H1 (cell line): Measurements from ENCODE around the gene RBL1. TPM values are rescaled to one million over a fixed set of nuclear protein-coding genes. Genes with fewer than 3 reads are reported as not detected.

Experiments
- CTCF ChIA-PET: fragments of 300-600 bp; sonication (Branson Sonifier 250); formaldehyde crosslinking; loops from one replicate; lab custom pipeline; 2021; ENCODE audit not compliant: partially characterized antibody; lab: Charles Lee
- POLR2A ChIA-PET: fragments of 300-600 bp; sonication (Branson Sonifier 250); formaldehyde crosslinking; loops from one replicate; lab custom pipeline; 2021; ENCODE audit warnings: inconsistent platforms; ENCODE audit not compliant: partially characterized antibody; lab: Charles Lee
- DNase-seq, 2 experiments: peaks; one replicate each; pipeline versions ENCODE4 v3.0.0 to v3.0.0-alpha.2; 2010 to 2022; ENCODE audit warnings: low spot score in 2 of 2, low read depth in 1 of 2, mixed read lengths in 1 of 2
- FAIRE-seq: peaks from 2 replicates; lab custom pipeline; 2011; peaks lifted over from hg19 to GRCh38; lab: Jason Lieb, UNC
- H2AFZ ChIP-seq: 2 replicates; pipeline ENCODE4 v1.8.1; 2012; ENCODE audit warnings: low read length, inconsistent platforms
- H2AK5ac ChIP-seq: 2 replicates; pipeline ENCODE4 v1.6.1; 2013; ENCODE audit warnings: low read depth, low read length
- H2BK120ac ChIP-seq: replicated peaks from 2 replicates; pipeline ENCODE3; 2013; ENCODE audit warnings: low read depth, low read length, inconsistent platforms
- H2BK12ac ChIP-seq: 2 replicates; pipeline ENCODE4 v1.6.1; 2013; ENCODE audit warnings: low read depth, low read length
- H2BK15ac ChIP-seq: 2 replicates; pipeline ENCODE4 v1.6.1; 2013; ENCODE audit warnings: low read length
- H2BK20ac ChIP-seq: 2 replicates; pipeline ENCODE4 v1.6.1; 2013; ENCODE audit warnings: low read length
- H2BK5ac ChIP-seq: 2 replicates; pipeline ENCODE4 v1.6.1; 2013; ENCODE audit warnings: low read depth, low read length
- H3K14ac ChIP-seq: 2 replicates; pipeline ENCODE4 v1.6.1; 2013; ENCODE audit warnings: inconsistent platforms; ENCODE audit not compliant: insufficient read length
- H3K18ac ChIP-seq: 2 replicates; pipeline ENCODE4 v1.6.1; 2013; ENCODE audit warnings: low read length; ENCODE audit errors: extremely low read depth
- H3K23ac ChIP-seq: 2 replicates; pipeline ENCODE4 v1.6.1; 2013; ENCODE audit warnings: inconsistent platforms; ENCODE audit not compliant: insufficient read length
- H3K23me2 ChIP-seq: 2 replicates; pipeline ENCODE4 v1.6.1; 2013; ENCODE audit warnings: low read depth, low read length
- H3K27ac ChIP-seq: 2 replicates; pipeline ENCODE4 v1.6.1; 2011; ENCODE audit warnings: low read depth, low read length, inconsistent platforms
- H3K27me3 ChIP-seq, 4 experiments: replicated peaks in 1 of 4; 1 replicate in 1 of 4; 2 replicates in 3 of 4; pipeline versions ENCODE4 v1.6.1 to v1.8.1; 2011 to 2013; ENCODE audit warnings: low read length in 3 of 4, mild to moderate bottlenecking in 3 of 4, inconsistent platforms in 2 of 4, mixed read lengths in 2 of 4, moderate library complexity in 1 of 4; ENCODE audit not compliant: control insufficient read depth in 3 of 4, insufficient read depth in 3 of 4; ENCODE audit errors: extremely low read depth in 1 of 4
- H3K36me3 ChIP-seq, 4 experiments: 2 replicates each; pipeline versions ENCODE4 v1.6.1 to v1.8.1; 2011 to 2013; ENCODE audit warnings: mild to moderate bottlenecking in 4 of 4, low read length in 3 of 4, moderate library complexity in 2 of 4, control low read depth in 1 of 4, inconsistent platforms in 1 of 4; ENCODE audit not compliant: insufficient read depth in 4 of 4, control insufficient read depth in 2 of 4
- H3K4ac ChIP-seq: replicated peaks from 2 replicates; pipeline ENCODE3; 2013; ENCODE audit warnings: low read length, low read depth, mixed read lengths, inconsistent platforms; ENCODE audit not compliant: insufficient read length
- H3K4me1 ChIP-seq, 4 experiments: replicated peaks in 1 of 4; 1 replicate in 1 of 4; 2 replicates in 3 of 4; pipeline versions ENCODE4 v1.6.1 to v1.8.1; 2011 to 2013; ENCODE audit warnings: low read length in 3 of 4, inconsistent platforms in 2 of 4, mixed read lengths in 1 of 4; ENCODE audit not compliant: insufficient read depth in 4 of 4, control insufficient read depth in 3 of 4
- H3K4me2 ChIP-seq, 2 experiments: 2 replicates each; pipeline versions ENCODE4 v1.6.1 to v1.8.1; 2011 to 2013; ENCODE audit warnings: low read depth in 2 of 2, low read length in 2 of 2, control low read depth in 1 of 2, inconsistent platforms in 1 of 2, mild to moderate bottlenecking in 1 of 2; ENCODE audit not compliant: insufficient read depth in 1 of 2
- H3K4me3 ChIP-seq, 4 experiments: fragments of 200-600, 300-600 bp in 1 of 4; sonication (generic), shearing (Covaris generic), sonication (Bioruptor Twin) in 1 of 4; 2 replicates each; pipeline versions ENCODE4 v1.5.1 to v1.8.1; 2011 to 2016; ENCODE audit warnings: low read length in 4 of 4, low read depth in 3 of 4, control low read depth in 2 of 4, inconsistent platforms in 2 of 4, mild to moderate bottlenecking in 2 of 4, mixed read lengths in 1 of 4, moderate library complexity in 1 of 4; ENCODE audit not compliant: insufficient read depth in 2 of 4; ENCODE audit errors: extremely low read depth in 1 of 4
- H3K56ac ChIP-seq: replicated peaks from 2 replicates; pipeline ENCODE3; 2013; ENCODE audit warnings: low read depth, mild to moderate bottlenecking, mixed read lengths, low read length, inconsistent platforms; ENCODE audit not compliant: insufficient read length
- H3K79me1 ChIP-seq: 2 replicates; pipeline ENCODE4 v1.6.1; 2013; ENCODE audit warnings: low read depth, low read length, control low read depth
- H3K79me2 ChIP-seq, 2 experiments: 2 replicates each; pipeline versions ENCODE4 v1.6.1 to v1.8.1; 2012 to 2013; ENCODE audit warnings: low read length in 2 of 2, mild to moderate bottlenecking in 2 of 2, inconsistent platforms in 1 of 2; ENCODE audit not compliant: insufficient read depth in 2 of 2, control insufficient read depth in 1 of 2
- H3K9ac ChIP-seq, 4 experiments: replicated peaks in 1 of 4; 1 replicate in 1 of 4; 2 replicates in 3 of 4; pipeline versions ENCODE4 v1.6.1 to v1.8.1; 2011 to 2013; ENCODE audit warnings: low read depth in 3 of 4, low read length in 3 of 4, control low read depth in 2 of 4, mild to moderate bottlenecking in 2 of 4, moderate library complexity in 2 of 4, inconsistent platforms in 1 of 4; ENCODE audit errors: extremely low read depth in 1 of 4
- H3K9me3 ChIP-seq, 2 experiments: 2 replicates each; pipeline versions ENCODE4 v1.6.1 to v1.8.1; 2012 to 2013; ENCODE audit warnings: mild to moderate bottlenecking in 2 of 2, moderate library complexity in 2 of 2, control low read depth in 1 of 2, inconsistent platforms in 1 of 2, low read depth in 1 of 2, low read length in 1 of 2, mixed read lengths in 1 of 2; ENCODE audit not compliant: insufficient read depth in 2 of 2
- H4K20me1 ChIP-seq, 2 experiments: replicated peaks in 1 of 2; 2 replicates each; pipeline versions ENCODE3 to v1.8.1; 2011 to 2013; ENCODE audit warnings: inconsistent platforms in 2 of 2, low read length in 2 of 2, mild to moderate bottlenecking in 1 of 2; ENCODE audit not compliant: insufficient read depth in 2 of 2, control insufficient read depth in 1 of 2
- H4K5ac ChIP-seq: 2 replicates; pipeline ENCODE4 v1.6.1; 2013; ENCODE audit warnings: low read length, low read depth, mixed read lengths, inconsistent platforms; ENCODE audit not compliant: insufficient read length
- H4K8ac ChIP-seq: 2 replicates; pipeline ENCODE4 v1.8.0; 2013; ENCODE audit warnings: mild to moderate bottlenecking, moderate library complexity, low read length, inconsistent platforms; ENCODE audit not compliant: insufficient read depth; ENCODE audit errors: extremely low read depth
- H4K91ac ChIP-seq: replicated peaks from 2 replicates; pipeline ENCODE3; 2013; ENCODE audit warnings: low read length, mixed read lengths, inconsistent platforms; ENCODE audit not compliant: insufficient read length
- CBX8 ChIP-seq: fragments of 300-800, 300-1000 bp; sonication (generic); IDR thresholded peaks from 2 replicates; pipeline ENCODE4 v1.7.1; 2016; ENCODE audit warnings: low read depth, low read length, borderline replicate concordance
- HDAC2 ChIP-seq, 2 experiments: fragments of 300-600 bp in 1 of 2; sonication (generic) in 1 of 2; IDR thresholded peaks; 2 replicates each; pipeline ENCODE4 v1.6.1; 2011 to 2012; ENCODE audit warnings: low read depth in 2 of 2, low read length in 2 of 2, mild to moderate bottlenecking in 2 of 2, moderate library complexity in 2 of 2, borderline replicate concordance in 1 of 2, inconsistent platforms in 1 of 2
- KDM4A ChIP-seq: IDR thresholded peaks from one replicate; pipeline ENCODE4 v1.7.1; 2012; ENCODE audit warnings: low read depth, mild to moderate bottlenecking, moderate library complexity, low read length, inconsistent platforms; ENCODE audit not compliant: severe bottlenecking
- WGBS, 2 experiments: shearing (Covaris generic) in 1 of 2; methylation state at CpG; one replicate each; pipeline versions ENCODE4 v1.1.6 to v1.1.7; 2013 to 2015; ENCODE audit warnings: low lambda C conversion rate in 2 of 2, mixed read lengths in 2 of 2, inconsistent platforms in 1 of 2, low coverage in 1 of 2, missing lambda C conversion rate in 1 of 2; ENCODE audit not compliant: insufficient replicate concordance in 2 of 2, insufficient coverage in 1 of 2, insufficient read length in 1 of 2; ENCODE audit errors: extremely low coverage in 1 of 2, missing lambda C conversion rate in 1 of 2; 5-methylcytosine and 5-hydroxymethylcytosine counted together
- polyA plus RNA-seq, 7 experiments: library from polyadenylated mRNA; depleted of rRNA in 3 of 7; stranded (reverse) in 5 of 7; unstranded in 2 of 7; fragments of >200 nt in 5 of 7; fragments of 200-250 nt in 2 of 7; gene quantifications; 1 replicate in 5 of 7; 2 replicates in 1 of 7; 4 replicates in 1 of 7; pipeline versions ENCODE4 v1.2.1 to v1.2.3, GENCODE V29; 2011 to 2013; ENCODE audit warnings: missing spikeins in 2 of 7, mixed read lengths in 2 of 7
- total RNA-seq: library from RNA; stranded (reverse); fragmentation: NEBNext Ultra II Directional; extraction: Animal tissue kit (Norgen Biotek cat#: 25700); gene quantifications from 2 replicates; pipeline ENCODE4 v1.2.1, GENCODE V29; 2021

Gene RBL1
- total and polyA plus RNA-seq, 2 of the 8 experiments (the other 6 are each of a cell fraction or from before 2014, with no cell fraction given): 3.2 to 12.3 TPM

DNA sequence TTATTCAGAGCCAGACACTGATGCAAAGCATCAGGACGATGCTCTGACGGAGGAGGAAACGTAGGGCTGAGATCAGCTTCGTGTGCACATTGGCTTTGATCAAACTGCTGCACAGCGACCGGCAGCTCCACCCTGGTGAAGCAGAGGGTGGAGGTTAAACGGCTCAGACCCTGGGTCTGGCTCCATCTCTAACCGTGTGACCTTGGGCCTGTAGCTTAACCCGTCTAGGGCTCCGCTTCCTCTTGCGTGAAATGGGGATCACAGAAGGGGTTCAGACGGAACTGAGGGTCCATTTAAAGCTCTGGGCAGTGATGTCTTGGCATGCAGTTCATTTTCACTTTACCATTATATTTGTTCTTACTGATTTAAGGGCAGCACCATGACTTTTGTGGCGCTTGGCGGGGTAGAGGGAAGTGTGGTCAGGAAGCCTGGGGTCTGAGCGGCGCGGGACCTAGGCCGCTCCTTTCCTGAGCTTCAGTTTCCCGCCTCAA, 644 bp downstream of the RBL1 start:
- Histone ChIP-seq H2BK5ac (peak overlapping the region; percentile 97), H4K5ac (peak overlapping the region; percentile 34), H4K91ac (peak overlapping the region; percentile 38), H3K23me2 (peaks cover 4% of the 10 kb centered on the region), H3K36me3 (peaks cover 0 to 7% (median 0%) of the 10 kb centered on the region in 4 experiments; a peak in 1 of 8 replicates), H3K27me3 (no peaks in the 10 kb centered on the region), H3K18ac (peak overlapping the region; percentile 68), H3K9ac (peak overlapping the region; percentile 74 to 99 (median 98)), H2BK20ac (no peak overlapping the region), H2BK12ac (peak overlapping the region; percentile 75), H3K4me2 (peak overlapping the region; percentile 74 to 75), H4K8ac (peak overlapping the region; percentile 82; the same call in 1 of the 2 replicates), H2AK5ac (peak overlapping the region; percentile 87; the same call in 1 of the 2 replicates), H3K23ac (no peak overlapping the region), H3K4me1 (peaks cover 0 to 11% (median 5%) of the 10 kb centered on the region in 4 experiments; a peak in 4 of 7 replicates), H2BK120ac (no peak overlapping the region), H2AFZ (no peak overlapping the region), H3K56ac (peak overlapping the region; percentile 21), H3K79me1 (0 out of 2 replicates have a peak, but pooled peaks cover 5% of the 10 kb centered on the region), H3K79me2 (peaks cover 0 to 32% of the 10 kb centered on the region in 2 experiments; a peak in 2 of 4 replicates), H3K9me3 (no peaks in the 10 kb centered on the region), H3K14ac (no peak overlapping the region), H3K4ac (peak overlapping the region; percentile 2), H2BK15ac (peak overlapping the region; percentile 83; the same call in 1 of the 2 replicates), H3K27ac (peak overlapping the region; percentile 98), H3K4me3 (peak overlapping the region; percentile 60 to 75 (median 72)), H4K20me1 (no peaks in the 10 kb centered on the region)
- POLR2A ChIA-PET: interaction anchor here (0.8 to 5.8 kb wide), 13 partner anchors 11 to 83 kb away, joined by 3 to 51 read pairs (median 4); partner anchors contain the start of genes MROH8 and RPN2
- DNase-seq (no peak), FAIRE-seq (no peak)
- 27% methylated on average over 19 of the region's 19 CpGs; no CpG with 5 or more reads in 1 of the 2 experiments for WGBS, 2 experiments
- no peak for TF ChIP-seq HDAC2 (IDR thresholded peaks at IDR 0.05; ENCODE audit: borderline replicate concordance in 1 of 2, low read depth in 2 of 2, low read length in 2 of 2)
- no peak for TF ChIP-seq CBX8
- peak; percentile 19 for TF ChIP-seq KDM4A
- TF ChIP-seq, all 59 proteins: peak for 1
- CTCF ChIA-PET: interaction anchor here (0.6 to 1.5 kb wide), 10 partner anchors 14 to 176 kb away, joined by 3 to 7 read pairs (median 3); no protein-coding TSS in a partner anchor
